UCSD-AML1 (cell line): ENCODE measurements around the gene TEK.
"Not testable (repeated sequence)": the region's sequence is repeated elsewhere in the genome, so short reads cannot be mapped to it uniquely, and the experiment has no call there.

Source experiments
- DNase-seq: peaks from one replicate; lab custom pipeline; 2025; ENCODE audit not compliant: unreplicated experiment; lab: John Stamatoyannopoulos, UW

The TEK gene

DNA sequence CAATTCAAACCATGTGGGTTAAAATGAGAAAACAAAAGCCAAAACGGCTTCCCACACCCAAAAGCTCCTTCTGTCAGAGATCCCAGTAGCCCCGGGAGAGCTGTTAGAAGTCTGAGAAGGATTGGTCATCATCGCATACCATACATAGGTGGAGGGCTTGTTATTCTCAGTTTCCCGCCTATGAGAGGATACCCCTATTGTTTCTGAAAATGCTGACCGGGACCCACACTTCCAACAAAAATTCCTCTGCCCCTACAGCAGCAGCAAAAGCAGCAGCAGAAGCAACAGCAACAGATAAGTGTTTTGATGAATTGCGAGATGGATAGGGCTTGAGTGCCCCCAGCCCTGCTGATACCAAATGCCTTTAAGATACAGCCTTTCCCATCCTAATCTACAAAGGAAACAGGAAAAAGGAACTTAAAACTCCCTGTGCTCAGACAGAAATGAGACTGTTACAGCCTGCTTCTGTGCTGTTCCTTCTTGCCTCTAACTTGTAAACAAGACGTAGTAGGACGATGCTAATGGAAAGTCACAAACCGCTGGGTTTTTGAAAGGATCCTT lies at the start of gene TEK:
Gene TEK, plus strand, starts transcription at position 245 of the 561 bp plus-strand sequence. CDS start 366 bp downstream, outside the sequence.
- peak; percentile 16 for DNase-seq

DNA sequence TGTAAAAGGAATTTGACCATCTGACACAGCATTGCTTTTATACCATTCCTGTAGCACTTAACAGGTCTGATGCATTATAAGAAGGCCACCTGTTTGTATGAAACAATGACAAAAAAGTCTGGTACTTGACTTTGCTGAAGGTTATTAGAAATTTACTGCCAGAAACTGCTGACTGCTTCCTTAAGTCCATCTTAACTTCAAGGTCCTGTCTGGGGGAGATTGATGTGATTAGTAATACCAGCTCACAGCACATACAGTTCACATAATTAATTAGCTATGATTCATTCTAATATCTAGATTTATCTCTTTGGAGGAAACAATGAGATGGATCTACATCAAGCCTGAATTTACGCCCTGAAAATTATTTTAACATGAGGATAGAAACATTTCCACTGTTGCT lies 49.6 kb upstream of the TEK start:
- no peak for DNase-seq

- DNase-seq: no peak
Observed at GRCh38 chr9:27059907-27060306, 49.1 kb upstream of the TEK start.

DNA sequence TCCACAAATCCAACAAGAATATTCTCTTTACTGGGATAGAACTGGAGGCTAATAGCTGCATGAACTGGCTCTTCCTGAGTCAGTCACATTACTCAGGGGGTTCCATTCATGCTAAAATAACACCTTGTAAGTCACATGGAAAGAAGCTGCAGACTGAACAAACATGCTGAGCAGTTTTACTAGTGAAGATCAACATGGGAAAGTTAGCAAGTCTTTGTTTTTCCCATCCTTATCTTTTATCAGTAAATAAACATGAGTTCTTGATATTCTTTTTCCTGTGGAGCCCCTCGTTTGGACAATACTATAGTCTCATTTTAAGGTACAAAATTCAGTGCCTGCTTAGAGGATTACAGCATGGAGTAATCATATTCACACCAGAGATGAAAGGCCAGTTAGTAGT lies 43.7 kb upstream of the TEK start:
- DNase-seq: no peak

DNA sequence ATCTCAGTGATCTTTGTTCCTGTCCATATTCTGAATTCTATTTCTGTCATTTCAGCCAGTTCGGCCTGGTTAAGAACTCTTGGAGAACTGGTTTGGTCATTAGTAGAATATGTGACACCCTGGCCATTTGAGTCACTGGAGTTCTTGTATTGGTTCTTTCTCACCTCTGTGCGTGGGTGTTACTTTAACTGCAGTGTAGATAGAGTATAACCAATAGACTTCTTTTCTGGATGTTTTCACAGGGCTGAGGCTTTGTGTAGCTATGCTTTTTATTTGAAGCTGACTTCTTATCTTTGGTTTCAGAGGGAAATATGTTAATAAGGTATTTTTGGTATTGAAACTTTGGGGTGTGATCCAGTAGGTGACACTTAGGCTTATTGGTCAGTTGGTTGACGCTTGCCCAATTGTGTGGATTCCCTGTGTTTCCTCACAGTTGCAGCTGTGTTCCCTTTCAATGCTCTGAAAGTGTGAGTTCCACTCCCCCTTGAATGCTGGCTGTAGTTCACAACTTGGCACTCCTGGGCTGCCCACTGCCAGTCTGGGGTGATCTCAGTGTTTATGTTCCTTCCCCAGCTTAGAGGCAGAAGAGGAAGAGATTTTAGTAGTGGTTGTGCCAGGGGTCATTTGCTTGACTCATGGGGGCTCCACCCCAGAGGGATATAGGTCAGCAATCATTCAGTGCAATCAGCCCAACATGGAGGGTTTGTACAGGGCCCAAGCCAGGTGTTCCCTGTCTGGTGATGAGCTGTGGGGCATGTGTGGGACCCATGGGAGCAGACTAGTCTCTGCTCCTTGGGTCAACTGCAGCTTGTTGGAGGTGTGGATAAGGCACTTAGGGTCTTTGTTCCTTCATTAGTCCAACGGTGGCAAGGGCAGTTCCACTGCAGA lies 34.9 kb upstream of the TEK start:
- no peak for DNase-seq

GRCh38 chr9:27078685-27079084 lies 30.3 kb upstream of the TEK start:
- DNase-seq: peak; percentile 10

GRCh38 chr9:27085456-27085855 lies 23.6 kb upstream of the TEK start:
- DNase-seq: no peak

GRCh38 chr9:27086818-27087680 lies 22.0 kb upstream of the TEK start:
- DNase-seq: no peak

- DNase-seq: no peak
Observed at GRCh38 chr9:27088981-27089380, 20.0 kb upstream of the TEK start.

GRCh38 chr9:27089706-27090105 lies 19.3 kb upstream of the TEK start:
- no peak for DNase-seq

- DNase-seq: no peak
Observed at GRCh38 chr9:27090231-27090630, 18.8 kb upstream of the TEK start.

DNA sequence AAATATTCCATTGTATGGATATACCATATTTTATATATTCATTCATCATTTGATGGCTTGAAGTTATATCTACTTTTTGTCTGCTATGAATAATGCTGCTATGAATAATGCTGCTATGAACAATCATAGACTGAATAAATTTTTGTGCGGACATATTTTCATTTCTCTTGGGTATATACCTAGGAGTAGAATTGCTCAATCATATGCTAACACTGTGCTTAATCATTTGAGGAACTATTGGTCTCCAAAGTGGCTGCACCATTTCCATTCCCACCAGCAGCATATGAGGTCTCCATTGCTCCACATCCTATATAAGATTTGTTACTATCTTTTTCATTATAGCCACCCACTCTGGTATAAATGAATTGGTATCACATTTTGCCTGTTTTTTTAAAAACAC lies 18.3 kb upstream of the TEK start:
- no peak for DNase-seq

DNA sequence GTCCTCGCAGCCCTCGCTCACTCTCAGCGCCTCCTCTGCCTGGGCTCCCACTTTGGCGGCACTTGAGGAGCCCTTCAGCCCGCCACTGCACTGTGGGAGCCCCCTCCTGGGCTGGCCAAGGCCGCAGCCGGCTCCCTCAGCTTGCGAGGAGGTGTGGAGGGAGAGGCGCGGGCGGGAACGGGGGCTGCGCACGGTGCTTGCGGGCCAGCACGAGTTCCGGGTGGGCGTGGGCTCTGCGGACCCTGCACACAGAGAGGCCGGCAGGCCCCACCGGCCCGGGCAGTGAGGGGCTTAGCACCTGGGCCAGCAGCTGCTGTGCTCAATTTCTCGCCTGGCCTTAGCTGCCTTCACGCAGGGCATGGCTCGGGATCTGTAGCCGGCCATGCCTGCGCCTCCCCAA lies 16.5 kb upstream of the TEK start:
- DNase-seq: not testable (repeated sequence)

DNA sequence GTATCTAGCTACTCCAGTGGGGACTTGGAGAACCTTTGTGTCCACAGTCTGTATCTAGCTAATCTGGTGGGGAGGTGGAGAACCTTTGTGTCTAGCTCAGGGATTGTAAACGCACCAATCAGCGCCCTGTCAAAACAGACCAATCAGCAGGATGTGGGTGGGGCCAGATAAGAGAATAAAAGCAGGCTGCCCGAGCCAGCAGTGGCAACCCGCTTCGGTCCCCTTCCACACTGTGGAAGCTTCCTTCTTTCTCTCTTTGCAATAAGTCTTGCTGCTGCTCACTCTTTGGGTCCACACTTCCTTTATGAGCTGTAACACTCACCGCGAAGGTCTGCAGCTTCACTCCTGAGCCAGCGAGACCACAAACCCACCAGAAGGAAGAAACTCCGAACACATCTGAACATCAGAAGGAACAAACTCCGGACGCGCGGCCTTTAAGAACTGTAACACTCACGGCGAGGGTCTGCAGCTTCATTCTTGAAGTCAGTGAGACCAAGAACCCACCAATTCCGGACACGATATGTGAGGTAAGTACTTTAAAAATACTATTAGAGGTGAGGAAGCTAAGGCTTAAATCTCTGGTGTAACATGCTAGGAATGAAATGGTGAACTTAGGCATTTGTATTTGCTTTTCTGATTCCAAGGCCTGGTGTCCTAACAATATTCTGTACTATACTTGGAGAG lies 15.5 kb upstream of the TEK start:
- DNase-seq: not testable (repeated sequence)

DNA sequence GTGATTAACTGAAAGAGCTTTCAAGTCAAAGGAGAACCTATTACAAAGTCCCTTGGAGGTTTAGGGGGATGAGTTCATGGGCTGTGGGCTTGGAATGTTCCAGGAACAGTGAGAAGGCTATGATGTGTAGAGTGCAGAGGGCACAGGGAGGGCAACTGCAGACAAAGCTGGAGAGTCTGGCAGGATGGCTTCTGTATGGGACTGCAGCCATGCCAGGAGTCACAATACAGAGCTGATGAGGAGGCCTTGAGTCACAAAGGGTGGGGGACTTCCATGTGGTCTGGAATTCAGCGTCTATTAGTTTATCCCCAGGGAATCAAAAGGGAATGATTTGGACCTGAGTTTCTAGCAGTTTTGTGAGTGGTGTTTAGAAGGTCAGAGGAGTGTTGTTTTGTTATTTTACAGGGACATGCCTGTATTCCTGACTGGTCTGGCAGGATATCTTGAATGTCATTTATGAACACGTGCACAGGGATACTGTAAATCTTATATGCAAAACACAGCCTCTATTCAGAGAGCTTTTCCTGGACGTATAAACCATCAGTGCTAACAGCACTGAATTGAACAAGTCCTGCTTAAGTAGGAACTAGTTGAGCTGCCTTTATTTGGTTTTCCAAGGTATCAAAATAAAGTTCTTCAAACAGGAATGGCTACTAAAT lies 14.3 kb upstream of the TEK start:
- DNase-seq: no peak

GRCh38 chr9:27107241-27107640 lies 1.8 kb upstream of the TEK start:
- DNase-seq: no peak

- no peak for DNase-seq
Observed at GRCh38 chr9:27109621-27110020, 596 bp downstream of the TEK start.

GRCh38 chr9:27110181-27110580 lies 1.2 kb downstream of the TEK start:
- no peak for DNase-seq

GRCh38 chr9:27112235-27112634 lies 3.2 kb downstream of the TEK start:
- no peak for DNase-seq

- DNase-seq: peak; percentile 36
Observed at GRCh38 chr9:27117489-27118135, 8.6 kb downstream of the TEK start.
